AG04450 (cell line): ENCODE data around the gene NAA10. TPM values are rescaled to one million over a fixed set of nuclear protein-coding genes. Genes with fewer than 3 reads are reported as not detected.

Experiments used
- CTCF ChIA-PET: fragments of 300-600, 350-600 bp; formaldehyde crosslinking; extraction: SDS; loops from one replicate; lab custom pipeline; 2022; ENCODE audit warnings: antibody characterized with exemption, inconsistent platforms; lab: Charles Lee
- POLR2A ChIA-PET: fragments of 350-600 bp; formaldehyde crosslinking; extraction: SDS; loops from one replicate; lab custom pipeline; 2021; ENCODE audit warnings: antibody characterized with exemption, inconsistent platforms; lab: Yijun Ruan, JAX
- DNase-seq: peaks from one replicate; pipeline ENCODE4 v3.0.0-alpha.2; 2011; ENCODE audit warnings: low read depth, low spot score
- H3K27ac ChIP-seq: one replicate; pipeline ENCODE4 v1.5.1; 2012; ENCODE audit warnings: low read depth, low read length, control low read depth
- H3K27me3 ChIP-seq: one replicate; pipeline ENCODE4 v1.6.0; 2012; ENCODE audit warnings: low read length; ENCODE audit not compliant: control insufficient read depth, insufficient read depth
- H3K4me3 ChIP-seq: 2 replicates; pipeline ENCODE4 v1.5.1; 2011; ENCODE audit warnings: mild to moderate bottlenecking, low read depth, low read length, control low read depth
- H3K9me3 ChIP-seq: 2 replicates; pipeline ENCODE4 v1.5.1; 2012; ENCODE audit warnings: low read length; ENCODE audit not compliant: control insufficient read depth, insufficient read depth
- CTCF ChIP-seq: IDR thresholded peaks from 2 replicates; pipeline ENCODE4 v1.5.1; 2011; ENCODE audit warnings: low read depth, low read length, control low read depth, inconsistent platforms
- polyA plus RNA-seq: library from polyadenylated mRNA; depleted of rRNA; stranded (reverse); fragments of >200 nt; gene quantifications from 2 replicates; pipeline ENCODE4 v1.2.3, GENCODE V29; 2011

NAA10 gene
- polyA plus RNA-seq, 1 experiment = 42.9 TPM

- Histone ChIP-seq H3K9me3 (no peaks in the 10 kb centered on the region; the same call in 1 of the 2 replicates), H3K4me3 (no peak overlapping the region; the same call in 1 of the 2 replicates), H3K27me3 (no peaks in the 10 kb centered on the region), H3K27ac (no peak overlapping the region)
- no peak for TF ChIP-seq CTCF
- POLR2A ChIA-PET = interaction anchor here (0.5 kb wide), 1 partner anchor 201 kb away, joined by 4 read pairs; no protein-coding TSS in a partner anchor
- no peak for DNase-seq
- CTCF ChIA-PET = interaction anchor here (0.9 to 1.9 kb wide), 4 partner anchors 16 to 406 kb away, joined by 3 to 9 read pairs (median 4); no protein-coding TSS in a partner anchor
Measured at GRCh38 chrX:153966841-153967535, 32.2 kb upstream of the NAA10 start.

- POLR2A ChIA-PET = no interaction called here
- Histone ChIP-seq H3K27ac (no peak overlapping the region), H3K9me3 (no peaks in the 10 kb centered on the region; the same call in 1 of the 2 replicates), H3K4me3 (no peak overlapping the region), H3K27me3 (no peaks in the 10 kb centered on the region)
- no peak for TF ChIP-seq CTCF
- no peak for DNase-seq
- CTCF ChIA-PET = interaction anchor here (0.9 to 1.9 kb wide), 4 partner anchors 15 to 407 kb away, joined by 3 to 9 read pairs (median 4); no protein-coding TSS in a partner anchor
Measured at GRCh38 chrX:153966283-153966688, 31.4 kb upstream of the NAA10 start.

GRCh38 chrX:153965406-153965805, 30.6 kb upstream of the NAA10 start:
- no peak for DNase-seq
- ChIA-PET CTCF (interaction anchor here (1.9 kb wide), 1 partner anchor 15 kb away, joined by 6 read pairs; no protein-coding TSS in a partner anchor), POLR2A (no interaction called here)
- no peaks in the 10 kb centered on the region for H3K27me3 ChIP-seq
- H3K27ac ChIP-seq = no peak overlapping the region
- H3K4me3 ChIP-seq = no peak overlapping the region
- no peak for TF ChIP-seq CTCF
- H3K9me3 ChIP-seq = no peaks in the 10 kb centered on the region; the same call in 1 of the 2 replicates

- no peaks in the 10 kb centered on the region for H3K27me3 ChIP-seq
- DNase-seq = no peak
- no peak overlapping the region for H3K4me3 ChIP-seq
- no peak overlapping the region for H3K27ac ChIP-seq
- POLR2A ChIA-PET = no interaction called here
- no peaks in the 10 kb centered on the region for H3K9me3 ChIP-seq
- CTCF ChIA-PET = no interaction called here
- no peak for TF ChIP-seq CTCF
Measured at GRCh38 chrX:153964105-153964504, 29.3 kb upstream of the NAA10 start.

- TF ChIP-seq CTCF = no peak
- Histone ChIP-seq H3K9me3 (no peaks in the 10 kb centered on the region), H3K27me3 (no peaks in the 10 kb centered on the region), H3K4me3 (no peak overlapping the region), H3K27ac (no peak overlapping the region)
- CTCF ChIA-PET = no interaction called here
- POLR2A ChIA-PET = no interaction called here
- no peak for DNase-seq
Measured at GRCh38 chrX:153963546-153963945, 28.7 kb upstream of the NAA10 start.
